MM.1S (cell line): ENCODE measurements around the gene IL1F10.

Experiments used
- DNase-seq: peaks from one replicate; pipeline ENCODE4 v3.0.0-alpha.2; 2015
- H2AFZ ChIP-seq: fragments of 300-600 bp; sonication (generic); 2 replicates; pipeline ENCODE4 v1.6.0; 2016; ENCODE audit warnings: antibody characterized with exemption, low read length
- H3F3A ChIP-seq: fragments of 300-600 bp; sonication (generic); 2 replicates; pipeline ENCODE4 v1.6.1; 2016; ENCODE audit warnings: mild to moderate bottlenecking, antibody characterized with exemption, low read length, moderate library complexity, mixed read lengths; ENCODE audit not compliant: insufficient read depth
- H3K27ac ChIP-seq: fragments of 300-600 bp; sonication (generic); 2 replicates; pipeline ENCODE4 v1.5.1; 2016; ENCODE audit warnings: mild to moderate bottlenecking, low read length
- H3K27me3 ChIP-seq: fragments of 300-600 bp; sonication (generic); replicated peaks from 2 replicates; pipeline ENCODE4 v1.6.0; 2016; ENCODE audit warnings: low read length; ENCODE audit not compliant: insufficient read depth
- H3K36me3 ChIP-seq: fragments of 300-600 bp; sonication (generic); replicated peaks from 2 replicates; pipeline ENCODE4 v1.6.1; 2016; ENCODE audit warnings: mild to moderate bottlenecking, low read length, mixed read lengths; ENCODE audit not compliant: insufficient read depth
- H3K4me1 ChIP-seq: fragments of 300-600 bp; sonication (generic); 2 replicates; pipeline ENCODE4 v1.6.1; 2016; ENCODE audit warnings: low read length, mixed read lengths
- H3K4me2 ChIP-seq: fragments of 300-600 bp; sonication (generic); 2 replicates; pipeline ENCODE4 v1.6.0; 2016; ENCODE audit warnings: low read depth, low read length
- H3K4me3 ChIP-seq: fragments of 300-600 bp; sonication (generic); 2 replicates; pipeline ENCODE4 v1.5.1; 2016; ENCODE audit warnings: low read length, mixed read lengths
- H3K79me2 ChIP-seq: fragments of 300-600 bp; sonication (generic); 2 replicates; pipeline ENCODE4 v1.6.1; 2016; ENCODE audit warnings: mixed run types, low read length, mixed read lengths
- H3K9ac ChIP-seq: fragments of 300-600 bp; sonication (generic); 2 replicates; pipeline ENCODE4 v1.6.1; 2016; ENCODE audit warnings: low read length, mixed read lengths
- H3K9me2 ChIP-seq: fragments of 300-600 bp; sonication (generic); replicated peaks from 2 replicates; pipeline ENCODE4 v1.6.1; 2016; ENCODE audit warnings: mild to moderate bottlenecking, low read length, mixed read lengths; ENCODE audit not compliant: insufficient read depth
- H3K9me3 ChIP-seq: fragments of 300-600 bp; sonication (generic); replicated peaks from 2 replicates; pipeline ENCODE4 v1.6.1; 2016; ENCODE audit warnings: mild to moderate bottlenecking, low read length, mixed read lengths; ENCODE audit not compliant: insufficient read depth
- H4K20me1 ChIP-seq: fragments of 300-600 bp; sonication (generic); 2 replicates; pipeline ENCODE4 v1.6.1; 2016; ENCODE audit warnings: mild to moderate bottlenecking, low read length, moderate library complexity, mixed read lengths; ENCODE audit not compliant: insufficient read depth
- EZH2 ChIP-seq: fragments of 300-600 bp; sonication (generic); optimal IDR thresholded peaks from 2 replicates; pipeline ENCODE3; 2017; ENCODE audit warnings: low read depth, mild to moderate bottlenecking, antibody characterized with exemption, low read length, mixed read lengths
- EZH2phosphoT487 ChIP-seq: fragments of 300-600 bp; sonication (generic); IDR thresholded peaks from 2 replicates; pipeline ENCODE4 v1.6.1; 2018; ENCODE audit warnings: antibody characterized with exemption, low read length
- TF ChIP-seq, protein P1 (sequence below): fragments of 300-600 bp; sonication (generic); IDR thresholded peaks from 2 replicates; pipeline ENCODE4 v1.5.1; 2016; ENCODE audit warnings: antibody characterized with exemption, low read length, mixed read lengths

Gene IL1F10

DNA sequence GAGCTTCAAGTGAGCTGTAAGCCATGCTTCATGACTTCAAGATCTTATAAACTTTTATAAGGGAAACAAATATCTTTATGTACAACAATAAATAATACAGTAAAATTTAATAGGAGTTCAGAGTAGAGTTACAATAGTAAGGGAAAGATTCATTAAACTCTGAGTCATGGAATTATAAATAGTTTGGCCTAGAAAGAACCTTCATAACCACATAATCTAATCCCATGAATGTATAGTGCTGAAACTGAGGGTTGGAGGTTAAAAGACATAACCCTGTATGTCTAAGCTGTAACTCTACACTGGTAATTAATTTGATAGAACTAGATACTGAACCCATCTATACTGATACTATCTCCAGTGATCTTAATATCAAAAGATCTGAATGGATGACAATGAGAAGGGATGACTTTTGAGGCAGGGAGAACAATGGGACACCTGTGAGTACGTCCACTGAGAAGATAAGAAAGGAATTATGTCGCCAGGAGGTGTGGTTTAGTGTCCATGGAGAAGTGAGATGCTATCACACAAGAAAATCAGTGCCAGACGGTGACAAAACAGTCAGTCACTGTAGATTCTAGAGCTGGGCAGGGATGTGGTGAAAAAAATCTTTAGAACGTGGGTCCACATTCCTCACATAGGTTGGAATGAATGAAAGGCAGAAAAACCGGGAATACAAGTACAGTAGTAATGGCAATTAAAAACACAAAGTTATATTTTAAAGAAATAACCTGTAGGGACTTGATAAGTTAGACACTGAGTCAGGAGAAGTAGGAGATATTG, 1.1 kb downstream of the IL1F10 start:
- no peaks in the 10 kb centered on the region for H3K36me3 ChIP-seq
- no peaks in the 10 kb centered on the region for H3F3A ChIP-seq
- no peaks in the 10 kb centered on the region for H3K79me2 ChIP-seq
- no peaks in the 10 kb centered on the region for H3K9me2 ChIP-seq
- no peak overlapping the region for H3K27ac ChIP-seq
- no peak for DNase-seq
- H3K4me2 ChIP-seq, result no peak overlapping the region
- no peak overlapping the region for H3K4me3 ChIP-seq
- H3K4me1 ChIP-seq, result peaks cover 19% of the 10 kb centered on the region
- no peak overlapping the region for H2AFZ ChIP-seq
- no peaks in the 10 kb centered on the region for H4K20me1 ChIP-seq
- no peaks in the 10 kb centered on the region for H3K27me3 ChIP-seq
- TF ChIP-seq EZH2phosphoT487, result no peak
- H3K9me3 ChIP-seq, result no peaks in the 10 kb centered on the region
- H3K9ac ChIP-seq, result no peak overlapping the region

- DNase-seq, result no peak
Measured at GRCh38 chr2:113069676-113070605, 2.2 kb downstream of the IL1F10 start.

DNA sequence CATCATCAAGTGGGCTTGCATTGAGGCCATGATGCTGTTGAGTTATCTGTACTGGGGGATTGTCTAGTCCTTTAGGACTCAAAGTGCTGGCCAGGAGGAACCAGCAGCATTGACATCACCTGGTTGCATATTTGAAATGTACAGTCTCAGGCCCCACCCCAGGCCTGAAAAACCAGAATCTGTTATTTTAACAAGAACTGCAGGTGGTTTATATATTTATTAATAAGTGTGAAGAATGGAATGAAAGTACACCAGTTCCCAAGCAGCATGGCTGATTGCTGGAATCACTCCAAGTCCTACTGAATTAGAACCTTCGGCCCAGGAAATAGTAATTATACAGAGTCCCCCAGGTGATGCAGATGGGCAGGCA, 2.8 kb downstream of the IL1F10 start:
- Histone ChIP-seq H3F3A (no peaks in the 10 kb centered on the region), H3K9me2 (no peaks in the 10 kb centered on the region), H3K27me3 (no peaks in the 10 kb centered on the region), H3K36me3 (no peaks in the 10 kb centered on the region), H4K20me1 (no peaks in the 10 kb centered on the region), H3K27ac (no peak overlapping the region), H3K9me3 (no peaks in the 10 kb centered on the region), H2AFZ (no peak overlapping the region), H3K9ac (no peak overlapping the region), H3K4me1 (peaks cover 34% of the 10 kb centered on the region), H3K4me3 (no peak overlapping the region), H3K79me2 (no peaks in the 10 kb centered on the region), H3K4me2 (no peak overlapping the region)
- DNase-seq, result no peak
- TF ChIP-seq EZH2phosphoT487, result no peak
- TF ChIP-seq, protein P1, sequence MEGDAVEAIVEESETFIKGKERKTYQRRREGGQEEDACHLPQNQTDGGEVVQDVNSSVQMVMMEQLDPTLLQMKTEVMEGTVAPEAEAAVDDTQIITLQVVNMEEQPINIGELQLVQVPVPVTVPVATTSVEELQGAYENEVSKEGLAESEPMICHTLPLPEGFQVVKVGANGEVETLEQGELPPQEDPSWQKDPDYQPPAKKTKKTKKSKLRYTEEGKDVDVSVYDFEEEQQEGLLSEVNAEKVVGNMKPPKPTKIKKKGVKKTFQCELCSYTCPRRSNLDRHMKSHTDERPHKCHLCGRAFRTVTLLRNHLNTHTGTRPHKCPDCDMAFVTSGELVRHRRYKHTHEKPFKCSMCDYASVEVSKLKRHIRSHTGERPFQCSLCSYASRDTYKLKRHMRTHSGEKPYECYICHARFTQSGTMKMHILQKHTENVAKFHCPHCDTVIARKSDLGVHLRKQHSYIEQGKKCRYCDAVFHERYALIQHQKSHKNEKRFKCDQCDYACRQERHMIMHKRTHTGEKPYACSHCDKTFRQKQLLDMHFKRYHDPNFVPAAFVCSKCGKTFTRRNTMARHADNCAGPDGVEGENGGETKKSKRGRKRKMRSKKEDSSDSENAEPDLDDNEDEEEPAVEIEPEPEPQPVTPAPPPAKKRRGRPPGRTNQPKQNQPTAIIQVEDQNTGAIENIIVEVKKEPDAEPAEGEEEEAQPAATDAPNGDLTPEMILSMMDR, result no peak
- no peak for TF ChIP-seq EZH2

More at GRCh38 chr2:113069676-113070605, 2.2 kb downstream of the IL1F10 start:
- H3K36me3 ChIP-seq, result no peaks in the 10 kb centered on the region
- no peaks in the 10 kb centered on the region for H3F3A ChIP-seq
- no peaks in the 10 kb centered on the region for H4K20me1 ChIP-seq
- H2AFZ ChIP-seq, result no peak overlapping the region
- no peaks in the 10 kb centered on the region for H3K9me3 ChIP-seq
- H3K79me2 ChIP-seq, result no peaks in the 10 kb centered on the region
- H3K27ac ChIP-seq, result no peak overlapping the region
- H3K27me3 ChIP-seq, result no peaks in the 10 kb centered on the region
- TF ChIP-seq, protein P1, result no peak
- peaks cover 29% of the 10 kb centered on the region for H3K4me1 ChIP-seq
- no peaks in the 10 kb centered on the region for H3K9me2 ChIP-seq
- H3K9ac ChIP-seq, result no peak overlapping the region
- H3K4me3 ChIP-seq, result no peak overlapping the region
- H3K4me2 ChIP-seq, result no peak overlapping the region
